Spleen (tissue), 11 donors: ENCODE data around the gene MGAT4A. TPM values are rescaled to one million over a fixed set of nuclear protein-coding genes. Genes with fewer than 3 reads are reported as not detected.

Experiments used
- DNase-seq: peaks from one replicate; pipeline ENCODE4 v3.0.0-alpha.2; 2020
- H3K27ac ChIP-seq, 8 donors: fragments of 200-600 bp; sonication (generic) in 7 of 8; 1 replicate in 4 of 8; 2 replicates in 4 of 8; pipeline versions ENCODE4 v1.5.0 to v1.8.0; 2016 to 2021; ENCODE audit warnings: inconsistent platforms in 4 of 8, mild to moderate bottlenecking in 4 of 8, moderate library complexity in 1 of 8
- H3K27me3 ChIP-seq, 7 donors: fragments of 200-600 bp; sonication (generic) in 6 of 7; replicated peaks in 1 of 7; 1 replicate in 4 of 7; 2 replicates in 3 of 7; pipeline versions ENCODE4 v1.5.0 to v1.8.0; 2016 to 2021; ENCODE audit warnings: inconsistent platforms in 3 of 7, mild to moderate bottlenecking in 1 of 7
- H3K36me3 ChIP-seq, 6 donors: fragments of 200-600 bp; sonication (generic) in 5 of 6; 1 replicate in 4 of 6; 2 replicates in 2 of 6; pipeline versions ENCODE4 v1.5.0 to v1.8.0; 2016 to 2021; ENCODE audit warnings: inconsistent platforms in 2 of 6
- H3K4me1 ChIP-seq, 6 donors: fragments of 200-600 bp; sonication (generic) in 5 of 6; 1 replicate in 3 of 6; 2 replicates in 3 of 6; pipeline versions ENCODE4 v1.5.0 to v1.8.0; 2016 to 2021; ENCODE audit warnings: inconsistent platforms in 3 of 6
- H3K4me3 ChIP-seq, 8 donors: fragments of 200-600 bp; sonication (generic) in 7 of 8; 1 replicate in 4 of 8; 2 replicates in 4 of 8; pipeline versions ENCODE4 v1.5.0 to v1.8.0; 2016 to 2021; ENCODE audit warnings: inconsistent platforms in 4 of 8, mild to moderate bottlenecking in 4 of 8, moderate library complexity in 2 of 8
- H3K9me3 ChIP-seq, 8 donors: fragments of 200-600 bp; sonication (generic) in 7 of 8; 1 replicate in 4 of 8; 2 replicates in 4 of 8; pipeline versions ENCODE4 v1.5.0 to v1.8.0; 2016 to 2021; ENCODE audit warnings: inconsistent platforms in 4 of 8
- POLR2A ChIP-seq, 3 donors: fragments of 450-650 bp; IDR thresholded peaks; one replicate each; pipeline ENCODE4 v1.5.1; 2017; ENCODE audit warnings: antibody characterized with exemption in 3 of 3, mild to moderate bottlenecking in 1 of 3
- POLR2AphosphoS5 ChIP-seq, 3 donors: sonication (generic); formaldehyde crosslinking; IDR thresholded peaks; one replicate each; pipeline ENCODE4 v1.5.1; 2017; ENCODE audit warnings: antibody characterized with exemption in 3 of 3
- WGBS, 5 donors: extraction: QIAGEN DNeasy Blood & Tissue Kit in 3 of 5; methylation state at CpG; one replicate each; pipeline versions ENCODE4 v1.1.5 to v1.1.7; 2013 to 2018; 5-methylcytosine and 5-hydroxymethylcytosine counted together
- intact Hi-C: fragments of 100-400 bp; cut with DNase I; formaldehyde crosslinking; loops from one replicate; pipeline ENCODE4 v1.15.0; 2023; ENCODE audit warnings: low total_unique reads
- polyA plus RNA-seq, 3 donors: library from polyadenylated mRNA; stranded (reverse); fragments of 200-250 nt; gene quantifications; one replicate each; pipeline ENCODE4 v1.2.1, GENCODE V29; 2013
- total RNA-seq, 7 donors: library from RNA; depleted of rRNA in 3 of 7; stranded (reverse); fragments of >200 nt in 3 of 7; fragmentation: NEBNext Ultra II Directional in 4 of 7; extraction: Animal tissue kit (Norgen Biotek cat#: 25700) in 4 of 7; gene quantifications; one replicate each; pipeline versions ENCODE4 v1.1.0 to v1.2.1, GENCODE V29; 2016 to 2021
- TF ChIP-seq, protein P1 (sequence below), 11 experiments: fragments of 200-600 bp in 7 of 11; fragments of 450-650 bp in 4 of 11; sonication (generic) in 4 of 11; IDR thresholded peaks in 8 of 11; conservative IDR thresholded peaks in 3 of 11; 1 replicate in 7 of 11; 2 replicates in 4 of 11; pipeline versions ENCODE4 v1.4.0 to v1.8.0; 2016 to 2021; ENCODE audit warnings: antibody characterized with exemption in 11 of 11, inconsistent platforms in 4 of 11, mild to moderate bottlenecking in 1 of 11
- donor health status: healthy with polysubstance abuse.
- donor health status: DM: no; HTN: no; CAD: no; lungs with moderate emphysema.
- donor health status: DM: no; HTN: no; CAD: no.
- donor health status: Bipolar disorder and iron deficiency.
- donor health status: healthy.
- donor health status: DM: no; HTN: no; CAD: no.
- donor health status: DM: yes; HTN: yes; CAD: no.

Gene MGAT4A
- total and polyA plus RNA-seq, 10 donors: 5.7 to 45.9 (median 31.5) TPM

DNA sequence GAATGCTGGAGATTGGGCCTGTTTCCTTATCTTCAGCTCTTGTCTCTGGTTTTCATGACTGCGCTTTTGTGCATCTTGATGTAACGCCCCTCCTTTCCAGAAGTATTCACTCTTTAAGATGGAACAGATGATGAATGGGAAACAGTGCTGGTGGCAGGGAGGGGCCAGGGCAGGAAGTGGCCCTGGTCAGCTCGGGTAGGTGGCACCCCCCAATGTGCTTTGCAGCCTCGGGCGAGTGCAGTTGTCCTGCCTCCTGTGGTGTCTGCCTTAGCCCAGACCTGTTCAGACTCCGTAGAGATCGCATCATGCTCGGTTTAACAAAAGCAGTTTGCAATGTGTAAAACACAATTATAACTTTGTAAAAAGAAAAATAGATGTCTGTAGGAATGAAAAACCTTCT lies 17.0 kb upstream of the MGAT4A start:
- H3K4me3 ChIP-seq: no peak overlapping the region
- intact Hi-C loops: no loop called here
- no peak for DNase-seq
- H3K36me3 ChIP-seq: no peaks in the 10 kb centered on the region
- WGBS, 5 donors: 67 to 72% (median 70%) methylated on average over 8 of the region's 8 CpGs
- H3K4me1 ChIP-seq: peaks cover 0 to 27% (median 9%) of the 10 kb centered on the region in 6 donors
- TF ChIP-seq, protein P1, sequence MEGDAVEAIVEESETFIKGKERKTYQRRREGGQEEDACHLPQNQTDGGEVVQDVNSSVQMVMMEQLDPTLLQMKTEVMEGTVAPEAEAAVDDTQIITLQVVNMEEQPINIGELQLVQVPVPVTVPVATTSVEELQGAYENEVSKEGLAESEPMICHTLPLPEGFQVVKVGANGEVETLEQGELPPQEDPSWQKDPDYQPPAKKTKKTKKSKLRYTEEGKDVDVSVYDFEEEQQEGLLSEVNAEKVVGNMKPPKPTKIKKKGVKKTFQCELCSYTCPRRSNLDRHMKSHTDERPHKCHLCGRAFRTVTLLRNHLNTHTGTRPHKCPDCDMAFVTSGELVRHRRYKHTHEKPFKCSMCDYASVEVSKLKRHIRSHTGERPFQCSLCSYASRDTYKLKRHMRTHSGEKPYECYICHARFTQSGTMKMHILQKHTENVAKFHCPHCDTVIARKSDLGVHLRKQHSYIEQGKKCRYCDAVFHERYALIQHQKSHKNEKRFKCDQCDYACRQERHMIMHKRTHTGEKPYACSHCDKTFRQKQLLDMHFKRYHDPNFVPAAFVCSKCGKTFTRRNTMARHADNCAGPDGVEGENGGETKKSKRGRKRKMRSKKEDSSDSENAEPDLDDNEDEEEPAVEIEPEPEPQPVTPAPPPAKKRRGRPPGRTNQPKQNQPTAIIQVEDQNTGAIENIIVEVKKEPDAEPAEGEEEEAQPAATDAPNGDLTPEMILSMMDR (IDR thresholded peaks at IDR 0.05 in 8 of 11, conservative IDR thresholded peaks at IDR 0.05 in 3 of 11): no peak
- TF ChIP-seq POLR2AphosphoS5 (IDR thresholded peaks at IDR 0.05) (no peak), POLR2A (IDR thresholded peaks at IDR 0.05) (no peak)
- H3K9me3 ChIP-seq: no peaks in the 10 kb centered on the region
- no peaks in the 10 kb centered on the region for H3K27me3 ChIP-seq
- H3K27ac ChIP-seq: no peak overlapping the region

DNA sequence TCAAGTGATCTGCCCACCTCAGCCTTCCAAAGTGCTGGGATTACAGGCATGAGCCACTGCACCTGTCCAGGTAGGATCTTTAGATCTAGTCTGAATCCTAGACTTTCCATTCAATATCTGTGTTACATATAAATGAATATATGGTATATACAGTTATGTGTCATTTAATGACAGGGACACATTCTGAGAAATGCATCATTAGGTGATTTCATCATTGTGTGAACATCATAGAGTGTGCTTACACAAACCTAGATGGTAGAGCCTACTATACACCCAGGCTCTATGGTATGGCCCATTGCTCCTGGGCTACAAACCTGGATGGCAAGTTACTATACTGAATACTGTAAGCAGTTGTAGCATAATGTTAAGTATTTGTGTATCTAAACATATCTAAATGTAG lies 15.5 kb upstream of the MGAT4A start:
- DNase-seq: no peak
- peaks cover 0 to 27% (median 9%) of the 10 kb centered on the region in 6 donors for H3K4me1 ChIP-seq
- TF ChIP-seq POLR2AphosphoS5 (IDR thresholded peaks at IDR 0.05): no peak
- no peak for TF ChIP-seq POLR2A (IDR thresholded peaks at IDR 0.05)
- TF ChIP-seq, protein P1 (IDR thresholded peaks at IDR 0.05 in 8 of 11, conservative IDR thresholded peaks at IDR 0.05 in 3 of 11): no peak
- no peak overlapping the region for H3K27ac ChIP-seq
- intact Hi-C loops: no loop called here
- no peaks in the 10 kb centered on the region for H3K27me3 ChIP-seq
- no peak overlapping the region for H3K4me3 ChIP-seq
- no peaks in the 10 kb centered on the region for H3K9me3 ChIP-seq
- H3K36me3 ChIP-seq: no peaks in the 10 kb centered on the region

DNA sequence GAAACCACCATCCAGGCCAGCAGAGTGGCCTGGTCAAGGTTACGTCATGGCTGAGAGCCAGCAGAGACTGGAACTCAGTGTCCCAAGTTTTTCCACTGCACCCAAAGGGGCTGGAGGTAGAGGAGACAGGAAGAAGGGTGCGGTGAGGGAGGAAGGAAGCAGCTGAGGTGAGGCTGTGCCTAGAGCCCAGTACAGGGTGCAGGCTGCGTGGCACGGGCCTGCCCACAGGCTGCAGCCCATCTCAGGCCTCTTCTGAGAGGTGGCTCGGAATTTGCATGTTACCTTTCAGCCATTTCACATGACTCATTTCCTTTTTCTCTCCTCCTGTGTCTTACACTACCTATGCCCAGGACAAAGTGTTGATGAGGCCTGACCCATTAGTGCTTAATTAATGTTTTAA lies 13.7 kb upstream of the MGAT4A start:
- intact Hi-C loops: no loop called here
- 60 to 83% (median 75%) methylated on average over 5 of the region's 5 CpGs for WGBS, 5 donors
- Histone ChIP-seq H3K27ac (no peak overlapping the region), H3K9me3 (no peaks in the 10 kb centered on the region), H3K4me1 (peaks cover 0 to 27% (median 9%) of the 10 kb centered on the region in 6 donors), H3K4me3 (no peak overlapping the region), H3K36me3 (no peaks in the 10 kb centered on the region), H3K27me3 (no peaks in the 10 kb centered on the region)
- DNase-seq: no peak
- no peak for TF ChIP-seq POLR2AphosphoS5 (IDR thresholded peaks at IDR 0.05)
- TF ChIP-seq, protein P1 (IDR thresholded peaks at IDR 0.05 in 8 of 11, conservative IDR thresholded peaks at IDR 0.05 in 3 of 11): no peak
- no peak for TF ChIP-seq POLR2A (IDR thresholded peaks at IDR 0.05)

DNA sequence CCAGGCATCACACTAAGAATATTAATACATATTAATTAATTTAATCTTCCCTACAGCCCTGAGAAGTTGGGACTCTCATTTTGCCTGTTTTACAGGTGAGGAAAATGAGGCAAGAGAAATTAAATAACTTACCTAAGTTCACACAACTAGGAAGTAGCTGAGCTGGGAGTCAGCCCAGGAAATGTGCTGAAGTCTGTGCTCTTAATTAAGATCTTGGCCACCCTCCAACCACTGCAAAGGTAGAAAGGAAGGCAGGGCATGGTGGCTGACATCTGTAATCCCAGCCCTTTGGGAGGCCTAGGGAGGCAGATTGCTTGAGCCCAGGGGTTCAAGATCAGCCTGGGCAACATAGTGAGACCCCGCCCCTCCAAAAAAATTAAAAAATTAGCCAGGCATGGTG lies 12.9 kb upstream of the MGAT4A start:
- Histone ChIP-seq H3K36me3 (no peaks in the 10 kb centered on the region), H3K9me3 (no peaks in the 10 kb centered on the region), H3K27ac (no peak overlapping the region), H3K4me3 (no peak overlapping the region), H3K4me1 (peaks cover 0 to 20% (median 6%) of the 10 kb centered on the region in 6 donors), H3K27me3 (no peaks in the 10 kb centered on the region)
- no peak for DNase-seq
- intact Hi-C loops: no loop called here
- WGBS, 5 donors: 92 to 100% (median 96%) methylated on average over 1 of the region's 1 CpG
- TF ChIP-seq, protein P1 (IDR thresholded peaks at IDR 0.05 in 8 of 11, conservative IDR thresholded peaks at IDR 0.05 in 3 of 11): no peak
- no peak for TF ChIP-seq POLR2A (IDR thresholded peaks at IDR 0.05)
- no peak for TF ChIP-seq POLR2AphosphoS5 (IDR thresholded peaks at IDR 0.05)
